ENCODE measurements around the gene ADCY9. TPM values are rescaled to one million over a fixed set of nuclear protein-coding genes. Genes with fewer than 3 reads are reported as not detected.
"Not testable (repeated sequence)": the region's sequence is repeated elsewhere in the genome, so short reads cannot be mapped to it uniquely, and the experiment has no call there.

ADCY9 gene
- total and polyA plus RNA-seq, 2 experiments from 2014 or later, result 2.2 to 18.3 TPM

- no peak for TF ChIP-seq ZNF462 (CRISPR knock-in tag; IDR thresholded peaks at IDR 0.05)
Observed at GRCh38 chr16:4046221-4046620, 70.0 kb downstream of the ADCY9 start (continued).

GRCh38 chr16:4045561-4045960, 70.7 kb downstream of the ADCY9 start:
- H3K9me3 Mint-ChIP-seq; DNase-seq (ENCODE audit: low spot score); H3K27ac Mint-ChIP-seq; H3K27me3 Mint-ChIP-seq (ENCODE audit: insufficient read depth, low read depth, poor library complexity); H3K4me1 Mint-ChIP-seq; H3K27ac ChIP-seq (ENCODE audit: low read depth); H3K36me3 ChIP-seq (ENCODE audit: insufficient read depth); ATAC-seq; H3K9me2 ChIP-seq (ENCODE audit: insufficient read depth); H3K4me1 ChIP-seq (ENCODE audit: insufficient read depth); H3K27me3 ChIP-seq (ENCODE audit: insufficient read depth); H3K36me3 Mint-ChIP-seq (ENCODE audit: low read depth); H3K4me3 Mint-ChIP-seq; H2AFZ ChIP-seq; H3F3A ChIP-seq (replicated peaks; ENCODE audit: low read depth); H3K4me3 ChIP-seq; H3K4me2 ChIP-seq; H3K79me2 ChIP-seq (replicated peaks; ENCODE audit: insufficient read depth); H4K20me1 ChIP-seq (replicated peaks; ENCODE audit: insufficient read depth): not testable (repeated sequence)

- Histone ChIP-seq H3K27ac (ENCODE audit: low read depth) (no peak overlapping the region), H4K20me1 (replicated peaks; ENCODE audit: insufficient read depth) (no peaks in the 10 kb centered on the region), H3K27me3 (ENCODE audit: insufficient read depth) (no peaks in the 10 kb centered on the region), H3K4me1 (ENCODE audit: insufficient read depth) (no peaks in the 10 kb centered on the region), H3K9me2 (ENCODE audit: insufficient read depth) (no peaks in the 10 kb centered on the region), H3K4me2 (no peak overlapping the region), H3K4me3 (no peak overlapping the region), H3K36me3 (ENCODE audit: insufficient read depth) (no peaks in the 10 kb centered on the region), H3F3A (replicated peaks; ENCODE audit: low read depth) (no peaks in the 10 kb centered on the region), H2AFZ (no peak overlapping the region), H3K79me2 (replicated peaks; ENCODE audit: insufficient read depth) (no peaks in the 10 kb centered on the region)
- no peaks in the 10 kb centered on the region; the same call in 2 of the 3 replicates for H3K36me3 Mint-ChIP-seq (ENCODE audit: low read depth)
- ATAC-seq (no peak), DNase-seq (ENCODE audit: low spot score) (no peak)
- no peaks in the 10 kb centered on the region for H3K4me1 Mint-ChIP-seq
- H3K27me3 Mint-ChIP-seq (ENCODE audit: insufficient read depth, low read depth, poor library complexity), result peaks cover 3% of the 10 kb centered on the region
- H3K9me3 Mint-ChIP-seq, result no peaks in the 10 kb centered on the region
- H3K27ac Mint-ChIP-seq, result no peak overlapping the region
- no peak for TF ChIP-seq CREB1 (CRISPR knock-in tag; IDR thresholded peaks at IDR 0.05; ENCODE audit: low read depth)
- TF ChIP-seq EZH2phosphoT487 (IDR thresholded peaks at IDR 0.05; ENCODE audit: unreplicated experiment), result no peak
- TF ChIP-seq JUNB (IDR thresholded peaks at IDR 0.05; ENCODE audit: unreplicated experiment), result no peak
- TF ChIP-seq CTCF (conservative IDR thresholded peaks at IDR 0.05; ENCODE audit: low read depth in 2 of 2), result no peak
- TF ChIP-seq ZNF331 (CRISPR knock-in tag; IDR thresholded peaks at IDR 0.05; ENCODE audit: low read depth), result no peak
- TF ChIP-seq POLR2AphosphoS5 (IDR thresholded peaks at IDR 0.05; ENCODE audit: low read depth), result no peak
- no peak for TF ChIP-seq EZH2 (IDR thresholded peaks at IDR 0.05; ENCODE audit: low read depth, unreplicated experiment)
- TF ChIP-seq ETS1 (IDR thresholded peaks at IDR 0.05), result no peak
- H3K4me3 Mint-ChIP-seq, result no peak overlapping the region
Observed at GRCh38 chr16:4042581-4042980, 73.7 kb downstream of the ADCY9 start.

All from GM23338 (cell line).